Measurements from ENCODE around the gene TRAPPC2. TPM values are rescaled to one million over a fixed set of nuclear protein-coding genes. Genes with fewer than 3 reads are reported as not detected.
"Not testable (repeated sequence)": the region's sequence is repeated elsewhere in the genome, so short reads cannot be mapped to it uniquely, and the experiment has no call there.

The TRAPPC2 gene
- polyA plus RNA-seq, 10 donors, result 8.4 to 15.0 (median 12.9) TPM

DNA sequence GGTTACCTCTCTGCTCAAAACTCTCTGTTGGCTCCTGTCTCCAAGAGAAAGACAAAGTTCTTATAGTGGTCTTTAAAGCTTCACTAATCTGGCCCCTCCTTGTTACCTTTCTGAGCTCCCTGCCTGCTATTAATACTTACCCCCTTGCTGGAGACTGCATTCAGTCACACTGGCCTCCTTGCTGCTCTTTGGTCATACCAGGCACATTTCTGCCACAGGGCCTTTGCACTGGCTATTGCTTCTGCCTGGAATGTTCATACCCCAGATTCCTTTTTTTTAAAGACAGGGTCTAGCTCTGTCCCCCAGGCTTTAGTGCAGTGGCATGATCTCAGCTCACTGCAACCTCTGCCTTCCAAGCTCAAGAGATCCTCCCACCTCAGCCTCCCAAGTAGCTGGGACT lies 61.4 kb downstream of the TRAPPC2 start:
- no peak for DNase-seq

DNA sequence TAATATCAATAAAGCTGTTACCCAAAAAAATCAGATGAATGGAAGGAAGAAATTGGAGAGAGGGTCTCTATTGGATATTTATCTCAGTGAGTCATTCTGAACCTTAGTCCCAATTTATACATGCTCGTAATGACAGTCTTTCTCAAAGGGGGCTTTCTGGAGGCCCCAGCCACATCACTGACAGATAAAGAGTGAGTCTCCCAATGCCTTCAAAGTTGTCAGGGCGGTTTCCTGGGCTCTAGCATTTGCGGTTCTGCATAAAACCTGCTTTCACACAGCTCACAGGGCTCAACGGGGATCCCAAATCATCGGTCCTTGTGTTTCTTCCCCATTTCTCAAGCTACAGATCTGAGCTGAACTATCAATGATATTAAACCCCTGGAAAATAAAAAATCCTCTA lies 64.2 kb downstream of the TRAPPC2 start:
- DNase-seq, result no peak

DNA sequence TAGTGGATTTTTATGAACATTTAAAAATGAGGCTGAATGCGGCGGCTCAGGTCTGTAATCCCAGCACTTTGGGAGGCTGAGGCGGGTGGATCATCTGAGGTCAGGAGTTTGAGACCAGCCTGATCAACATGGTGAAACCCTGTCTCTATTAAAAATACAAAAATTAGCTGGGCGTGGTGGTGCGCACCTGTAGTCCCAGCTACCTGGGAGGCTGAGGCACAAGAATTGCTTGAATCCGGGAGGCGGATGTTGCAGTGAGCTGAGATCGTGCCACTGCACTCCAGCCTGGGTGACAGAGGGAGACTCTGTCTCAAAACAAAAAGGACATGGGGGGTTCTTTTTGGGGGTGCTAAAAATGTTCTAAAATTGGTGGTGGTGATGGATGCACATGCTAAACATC lies 64.7 kb downstream of the TRAPPC2 start:
- DNase-seq, result not testable (repeated sequence)

DNA sequence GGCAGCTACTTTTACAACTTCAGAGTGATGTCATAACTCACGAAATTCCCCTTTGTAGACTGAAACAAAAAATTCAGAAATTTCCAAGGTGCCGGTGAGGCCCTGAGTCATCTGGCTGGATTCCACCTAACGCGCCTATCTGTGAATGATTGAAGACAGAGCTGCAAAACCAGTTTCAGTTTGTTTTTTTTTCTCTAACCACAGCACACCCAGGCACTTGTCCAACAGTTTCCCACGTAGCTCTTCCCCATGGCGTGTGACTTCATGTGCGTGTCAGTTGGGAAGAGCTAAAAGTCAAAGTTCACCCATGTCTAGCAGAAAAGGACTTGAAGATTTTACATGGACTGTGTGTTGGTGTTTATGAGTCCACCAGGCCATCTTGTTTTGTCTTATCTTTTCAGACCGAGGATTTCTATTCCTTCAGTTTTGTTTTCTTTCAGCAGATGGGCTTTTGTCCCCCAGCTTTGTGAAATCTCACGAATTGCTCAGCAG lies 65.1 kb downstream of the TRAPPC2 start:
- DNase-seq, result no peak

DNA sequence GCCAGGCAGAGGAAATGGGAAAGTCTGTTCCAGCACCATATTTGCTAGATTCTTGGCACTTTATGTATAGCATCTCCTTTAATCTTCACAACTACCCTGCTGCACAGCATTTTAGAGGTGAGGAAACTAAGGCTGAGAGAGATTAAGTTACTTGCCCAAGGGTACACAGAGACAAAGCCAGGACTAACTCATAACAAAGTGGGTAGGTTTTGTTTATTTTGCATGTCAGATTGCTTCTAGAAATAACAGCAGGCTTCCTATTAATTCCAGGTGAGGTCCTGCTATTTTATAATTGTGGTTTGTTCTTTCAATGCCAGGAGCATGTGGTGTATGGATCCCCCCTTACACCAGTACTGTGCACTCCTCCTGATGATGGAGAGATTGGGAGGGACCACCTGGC lies 66.5 kb downstream of the TRAPPC2 start:
- DNase-seq, result no peak

DNA sequence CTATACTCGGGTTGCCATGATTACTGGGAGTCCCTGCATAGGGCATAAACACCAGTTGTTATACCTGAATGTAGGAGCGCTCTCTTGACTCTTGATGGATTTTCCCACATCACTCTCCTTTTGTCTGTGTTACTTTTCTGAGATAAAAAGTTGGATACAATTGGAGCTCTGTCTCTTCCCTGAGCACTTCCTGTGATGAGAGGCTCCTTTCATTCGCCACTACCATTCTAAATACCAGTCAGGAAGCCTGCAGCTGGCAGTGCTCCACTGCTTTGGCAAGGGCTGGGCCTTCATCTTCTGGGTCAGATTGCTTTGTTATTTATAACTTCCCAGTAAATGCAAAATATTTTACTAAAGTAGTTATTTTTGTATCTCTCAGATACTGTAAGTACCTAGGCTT lies 67.6 kb downstream of the TRAPPC2 start:
- DNase-seq, result no peak

DNA sequence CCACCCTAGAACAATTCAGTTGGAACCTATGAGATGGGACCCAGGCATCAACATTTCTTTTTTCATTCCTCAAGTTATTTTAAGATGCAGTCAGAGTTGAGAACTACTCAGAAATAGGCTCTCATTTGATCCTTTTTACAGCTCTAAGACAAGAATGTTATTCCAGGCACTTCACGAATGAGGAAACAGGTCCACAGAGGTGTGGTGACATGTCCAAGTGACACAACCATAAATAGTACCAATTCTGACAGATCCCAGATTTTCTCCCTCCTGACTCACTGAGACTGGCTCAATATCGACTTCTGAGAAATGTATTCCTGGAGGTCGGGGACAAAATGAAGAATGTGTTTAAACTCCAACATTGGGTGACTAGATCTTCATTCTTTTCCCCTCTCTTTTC lies 70.4 kb downstream of the TRAPPC2 start:
- DNase-seq, result no peak

DNA sequence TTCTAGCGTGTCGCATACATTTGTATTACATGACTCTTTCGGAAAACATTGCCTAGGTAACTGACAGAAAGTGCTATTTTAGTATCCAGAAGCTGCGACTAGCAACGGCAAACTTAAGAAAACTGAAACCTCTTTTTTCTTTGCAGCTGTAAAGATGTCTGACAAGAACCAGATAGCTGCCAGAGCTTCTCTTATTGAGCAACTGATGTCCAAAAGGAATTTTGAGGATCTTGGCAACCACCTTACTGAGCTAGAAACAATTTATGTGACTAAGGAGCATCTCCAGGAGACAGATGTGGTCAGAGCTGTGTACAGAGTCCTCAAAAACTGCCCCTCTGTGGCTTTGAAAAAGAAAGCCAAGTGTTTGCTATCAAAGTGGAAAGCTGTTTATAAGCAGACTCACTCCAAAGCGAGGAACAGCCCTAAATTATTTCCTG lies 72.0 kb downstream of the TRAPPC2 start:
- DNase-seq, result peak in 2 of 3 donors; percentile 54 to 80

Other genes with a start within 250 kb of the TRAPPC2 start
- gene EGFL6, start 165.0 kb downstream of the TRAPPC2 start, polyA plus RNA-seq (ENCODE audit: insufficient read length in 10 of 10), result 100 to 1,000 TPM in 8 of 10 donors, 10 to 100 TPM in 2; 72.1 to 159 (median 114) TPM
- 1 to 10 TPM; 3.1 to 5.7 (median 4.9) TPM for gene TCEANC, start 81.5 kb downstream of the TRAPPC2 start, polyA plus RNA-seq (ENCODE audit: insufficient read length in 10 of 10)
- 10 to 100 TPM; 14.1 to 24.5 (median 20.3) TPM for gene RAB9A, start 45.5 kb downstream of the TRAPPC2 start, polyA plus RNA-seq (ENCODE audit: insufficient read length in 10 of 10)
- 10 to 100 TPM; 14.6 to 29.8 (median 20.2) TPM for gene OFD1, start 128 bp upstream of the TRAPPC2 start, polyA plus RNA-seq (ENCODE audit: insufficient read length in 10 of 10)
- gene GPM6B, start 82.5 kb upstream of the TRAPPC2 start, polyA plus RNA-seq (ENCODE audit: insufficient read length in 10 of 10), result 10 to 100 TPM; 15.9 to 29.5 (median 21.2) TPM